Measurements from ENCODE around the gene KPNA1. TPM values are rescaled to one million over a fixed set of nuclear protein-coding genes. Genes with fewer than 3 reads are reported as not detected.

KPNA1 gene
- total and polyA plus RNA-seq, 2 experiments from 2014 or later: 19.8 to 30.1 TPM

GRCh38 chr3:122407946-122408345 lies 106.8 kb downstream of the KPNA1 start:
- DNase-seq (ENCODE audit: low spot score) (no peak), ATAC-seq (no peak)
- Histone ChIP-seq H2AFZ (no peak overlapping the region), H3F3A (replicated peaks; ENCODE audit: low read depth) (no peaks in the 10 kb centered on the region), H4K20me1 (replicated peaks; ENCODE audit: insufficient read depth) (peaks cover 5% of the 10 kb centered on the region; the same call in 1 of the 2 replicates), H3K36me3 (ENCODE audit: insufficient read depth) (peaks cover 9% of the 10 kb centered on the region), H3K27me3 (ENCODE audit: insufficient read depth) (no peaks in the 10 kb centered on the region), H3K4me2 (no peak overlapping the region), H3K4me1 (ENCODE audit: insufficient read depth) (no peaks in the 10 kb centered on the region), H3K79me2 (replicated peaks; ENCODE audit: insufficient read depth) (no peaks in the 10 kb centered on the region), H3K27ac (ENCODE audit: low read depth) (no peak overlapping the region), H3K4me3 (no peak overlapping the region), H3K9me2 (ENCODE audit: insufficient read depth) (no peaks in the 10 kb centered on the region)
- H3K4me1 Mint-ChIP-seq: no peaks in the 10 kb centered on the region
- peaks cover 23% of the 10 kb centered on the region for H3K36me3 Mint-ChIP-seq (ENCODE audit: low read depth)
- no peak overlapping the region for H3K4me3 Mint-ChIP-seq
- no peaks in the 10 kb centered on the region for H3K9me3 Mint-ChIP-seq
- H3K27ac Mint-ChIP-seq: no peak overlapping the region
- no peaks in the 10 kb centered on the region for H3K27me3 Mint-ChIP-seq (ENCODE audit: insufficient read depth, low read depth, poor library complexity)
- TF ChIP-seq EZH2 (IDR thresholded peaks at IDR 0.05; ENCODE audit: low read depth, unreplicated experiment) (no peak), ETS1 (IDR thresholded peaks at IDR 0.05) (no peak), JUNB (IDR thresholded peaks at IDR 0.05; ENCODE audit: unreplicated experiment) (no peak), STAT1 (IDR thresholded peaks at IDR 0.05; ENCODE audit: unreplicated experiment) (no peak), EZH2phosphoT487 (IDR thresholded peaks at IDR 0.05; ENCODE audit: unreplicated experiment) (no peak), REST (IDR thresholded peaks at IDR 0.05; ENCODE audit: unreplicated experiment) (no peak), ZNF462 (CRISPR knock-in tag; IDR thresholded peaks at IDR 0.05) (no peak), CREB1 (CRISPR knock-in tag; IDR thresholded peaks at IDR 0.05; ENCODE audit: low read depth) (no peak), ZNF114 (CRISPR knock-in tag; IDR thresholded peaks at IDR 0.05) (no peak), NANOG (IDR thresholded peaks at IDR 0.05; ENCODE audit: borderline replicate concordance) (no peak), ZNF331 (CRISPR knock-in tag; IDR thresholded peaks at IDR 0.05; ENCODE audit: low read depth) (no peak), CTCF (conservative IDR thresholded peaks at IDR 0.05; ENCODE audit: low read depth in 2 of 2) (no peak), POLR2AphosphoS5 (IDR thresholded peaks at IDR 0.05; ENCODE audit: low read depth) (no peak)

Data from GM23338 (cell line).